HEK293 (cell line): ENCODE measurements around the gene FMNL3.

Source experiments
- GLI4 ChIP-seq: fragments of 450-650 bp; formaldehyde crosslinking; IDR thresholded peaks from 2 replicates; pipeline ENCODE4 v1.5.1; 2016; ENCODE audit warnings: missing biosample characterization, missing genetic modification characterization
- GLIS2 ChIP-seq: fragments of 450-650 bp; formaldehyde crosslinking; IDR thresholded peaks from 2 replicates; pipeline ENCODE4 v1.5.1; 2016; ENCODE audit warnings: missing biosample characterization, missing genetic modification characterization
- KLF17 ChIP-seq: fragments of 450-650 bp; formaldehyde crosslinking; IDR thresholded peaks from 2 replicates; pipeline ENCODE4 v1.5.1; 2016; ENCODE audit warnings: missing biosample characterization, missing genetic modification characterization
- KLF7 ChIP-seq: fragments of 450-650 bp; formaldehyde crosslinking; IDR thresholded peaks from 2 replicates; pipeline ENCODE4 v1.5.1; 2016; ENCODE audit warnings: missing biosample characterization, missing genetic modification characterization, borderline replicate concordance
- KLF9 ChIP-seq: fragments of 450-650 bp; formaldehyde crosslinking; IDR thresholded peaks from 2 replicates; pipeline ENCODE4 v1.5.1; 2016; ENCODE audit warnings: missing biosample characterization, missing genetic modification characterization, low read depth
- OSR2 ChIP-seq: fragments of 450-650 bp; formaldehyde crosslinking; IDR thresholded peaks from 2 replicates; pipeline ENCODE4 v1.5.1; 2016; ENCODE audit warnings: missing biosample characterization, missing genetic modification characterization
- PATZ1 ChIP-seq: fragments of 450-650 bp; formaldehyde crosslinking; IDR thresholded peaks from 2 replicates; pipeline ENCODE4 v1.5.1; 2016; ENCODE audit warnings: missing biosample characterization, missing genetic modification characterization
- TCF7L2 ChIP-seq: IDR thresholded peaks from 2 replicates; pipeline ENCODE4 v1.6.1; 2011; ENCODE audit warnings: low read depth, mild to moderate bottlenecking, inconsistent platforms, low read length, moderate library complexity, borderline replicate concordance
- ZFHX2 ChIP-seq: fragments of 450-650 bp; formaldehyde crosslinking; conservative IDR thresholded peaks from 2 replicates; pipeline ENCODE4 v1.5.1; 2016; ENCODE audit warnings: missing biosample characterization, missing genetic modification characterization
- ZNF132 ChIP-seq: fragments of 450-650 bp; formaldehyde crosslinking; IDR thresholded peaks from 2 replicates; pipeline ENCODE4 v1.5.1; 2017; ENCODE audit warnings: missing biosample characterization, missing genetic modification characterization, borderline replicate concordance
- ZNF133 ChIP-seq: fragments of 450-650 bp; formaldehyde crosslinking; IDR thresholded peaks from 2 replicates; pipeline ENCODE4 v1.5.1; 2016; ENCODE audit warnings: missing biosample characterization, missing genetic modification characterization
- ZNF138 ChIP-seq: fragments of 450-650 bp; formaldehyde crosslinking; IDR thresholded peaks from 2 replicates; pipeline ENCODE4 v1.5.1; 2016; ENCODE audit warnings: missing biosample characterization, missing genetic modification characterization, borderline replicate concordance
- ZNF155 ChIP-seq: fragments of 450-650 bp; formaldehyde crosslinking; IDR thresholded peaks from 2 replicates; pipeline ENCODE4 v1.5.1; 2016; ENCODE audit warnings: missing biosample characterization, missing genetic modification characterization
- ZNF174 ChIP-seq: fragments of 450-650 bp; formaldehyde crosslinking; IDR thresholded peaks from 2 replicates; pipeline ENCODE4 v1.5.0; 2017; ENCODE audit warnings: missing biosample characterization, mild to moderate bottlenecking, missing genetic modification characterization
- ZNF223 ChIP-seq: fragments of 450-650 bp; formaldehyde crosslinking; IDR thresholded peaks from 2 replicates; pipeline ENCODE4 v1.5.1; 2016; ENCODE audit warnings: missing biosample characterization, missing genetic modification characterization
- ZNF266 ChIP-seq: fragments of 450-650 bp; formaldehyde crosslinking; IDR thresholded peaks from 2 replicates; pipeline ENCODE4 v1.5.1; 2016; ENCODE audit warnings: missing biosample characterization, missing genetic modification characterization, low read depth
- ZNF350 ChIP-seq: fragments of 450-650 bp; formaldehyde crosslinking; IDR thresholded peaks from 2 replicates; pipeline ENCODE4 v1.5.0; 2017; ENCODE audit warnings: missing biosample characterization, mild to moderate bottlenecking, missing genetic modification characterization
- ZNF37A ChIP-seq: fragments of 450-650 bp; IDR thresholded peaks from 2 replicates; pipeline ENCODE4 v1.5.1; 2018; ENCODE audit warnings: missing biosample characterization, missing genetic modification characterization
- ZNF416 ChIP-seq: fragments of 450-650 bp; formaldehyde crosslinking; IDR thresholded peaks from 2 replicates; pipeline ENCODE4 v1.5.1; 2016; ENCODE audit warnings: missing biosample characterization, missing genetic modification characterization
- ZNF426 ChIP-seq: fragments of 450-650 bp; formaldehyde crosslinking; IDR thresholded peaks from 2 replicates; pipeline ENCODE4 v1.5.1; 2017; ENCODE audit warnings: missing biosample characterization, missing genetic modification characterization, mild to moderate bottlenecking, inconsistent platforms, moderate library complexity
- ZNF514 ChIP-seq: fragments of 450-650 bp; formaldehyde crosslinking; IDR thresholded peaks from 2 replicates; pipeline ENCODE4 v1.5.1; 2016; ENCODE audit warnings: missing biosample characterization, missing genetic modification characterization
- ZNF560 ChIP-seq: fragments of 450-650 bp; formaldehyde crosslinking; IDR thresholded peaks from 2 replicates; pipeline ENCODE4 v1.5.1; 2017; ENCODE audit warnings: missing biosample characterization, missing genetic modification characterization, borderline replicate concordance
- ZNF664 ChIP-seq: fragments of 450-650 bp; formaldehyde crosslinking; IDR thresholded peaks from 2 replicates; pipeline ENCODE4 v1.5.1; 2016; ENCODE audit warnings: missing biosample characterization, missing genetic modification characterization
- ZNF76 ChIP-seq: fragments of 450-650 bp; formaldehyde crosslinking; IDR thresholded peaks from 2 replicates; pipeline ENCODE4; 2016; ENCODE audit warnings: low read depth, missing biosample characterization, missing genetic modification characterization, borderline replicate concordance
- ZNF791 ChIP-seq: fragments of 450-650 bp; formaldehyde crosslinking; IDR thresholded peaks from 2 replicates; pipeline ENCODE4 v1.5.1; 2016; ENCODE audit warnings: missing biosample characterization, missing genetic modification characterization
- TF ChIP-seq, protein P1 (sequence below): fragments of 450-650 bp; formaldehyde crosslinking; IDR thresholded peaks from 2 replicates; pipeline ENCODE4 v1.5.1; 2017; ENCODE audit warnings: missing biosample characterization, missing genetic modification characterization
- TF ChIP-seq, protein P2 (sequence below): fragments of 450-650 bp; formaldehyde crosslinking; IDR thresholded peaks from 2 replicates; pipeline ENCODE4 v1.5.1; 2016; ENCODE audit warnings: missing biosample characterization, missing genetic modification characterization, borderline replicate concordance
- TF ChIP-seq, protein P3 (sequence below): fragments of 450-650 bp; formaldehyde crosslinking; IDR thresholded peaks from 2 replicates; pipeline ENCODE4 v1.5.0; 2017; ENCODE audit warnings: missing biosample characterization, missing genetic modification characterization, borderline replicate concordance
- TF ChIP-seq, protein P4 (sequence below): fragments of 450-650 bp; formaldehyde crosslinking; IDR thresholded peaks from 2 replicates; pipeline ENCODE4 v1.5.1; 2016; ENCODE audit warnings: missing biosample characterization, missing genetic modification characterization

FMNL3 gene

GRCh38 chr12:49741882-49742620 is 34.8 kb upstream of the FMNL3 start (continued):
- TF ChIP-seq ZNF350 (tag by site-specific recombination) (no peak), ZNF791 (no peak), ZNF514 (no peak), PATZ1 (tag by site-specific recombination) (peak; percentile 90), ZNF223 (tag by site-specific recombination) (no peak), KLF17 (tag by site-specific recombination) (0 out of 2 replicates have a peak, but pooled peaks have one; percentile 37), ZNF416 (tag by site-specific recombination) (no peak), ZNF664 (tag by site-specific recombination) (no peak), OSR2 (tag by site-specific recombination) (no peak), KLF7 (no peak), ZNF133 (tag by site-specific recombination) (no peak), ZNF76 (tag by site-specific recombination) (no peak), ZNF155 (tag by site-specific recombination) (no peak), KLF9 (tag by site-specific recombination) (0 out of 2 replicates have a peak, but pooled peaks have one; percentile 34), GLI4 (peak; percentile 38; the same call in 1 of the 2 replicates), ZNF132 (no peak), ZNF266 (no peak), ZNF138 (tag by site-specific recombination) (no peak), ZNF560 (tag by site-specific recombination) (no peak), ZNF426 (tag by site-specific recombination) (no peak), TCF7L2 (no peak), GLIS2 (peak; percentile 79), ZNF174 (tag by site-specific recombination) (no peak), ZFHX2 (peak; percentile 80), ZNF37A (tag by site-specific recombination) (no peak)
- TF ChIP-seq, protein P1, sequence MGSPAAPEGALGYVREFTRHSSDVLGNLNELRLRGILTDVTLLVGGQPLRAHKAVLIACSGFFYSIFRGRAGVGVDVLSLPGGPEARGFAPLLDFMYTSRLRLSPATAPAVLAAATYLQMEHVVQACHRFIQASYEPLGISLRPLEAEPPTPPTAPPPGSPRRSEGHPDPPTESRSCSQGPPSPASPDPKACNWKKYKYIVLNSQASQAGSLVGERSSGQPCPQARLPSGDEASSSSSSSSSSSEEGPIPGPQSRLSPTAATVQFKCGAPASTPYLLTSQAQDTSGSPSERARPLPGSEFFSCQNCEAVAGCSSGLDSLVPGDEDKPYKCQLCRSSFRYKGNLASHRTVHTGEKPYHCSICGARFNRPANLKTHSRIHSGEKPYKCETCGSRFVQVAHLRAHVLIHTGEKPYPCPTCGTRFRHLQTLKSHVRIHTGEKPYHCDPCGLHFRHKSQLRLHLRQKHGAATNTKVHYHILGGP, result no peak
- TF ChIP-seq, protein P2, sequence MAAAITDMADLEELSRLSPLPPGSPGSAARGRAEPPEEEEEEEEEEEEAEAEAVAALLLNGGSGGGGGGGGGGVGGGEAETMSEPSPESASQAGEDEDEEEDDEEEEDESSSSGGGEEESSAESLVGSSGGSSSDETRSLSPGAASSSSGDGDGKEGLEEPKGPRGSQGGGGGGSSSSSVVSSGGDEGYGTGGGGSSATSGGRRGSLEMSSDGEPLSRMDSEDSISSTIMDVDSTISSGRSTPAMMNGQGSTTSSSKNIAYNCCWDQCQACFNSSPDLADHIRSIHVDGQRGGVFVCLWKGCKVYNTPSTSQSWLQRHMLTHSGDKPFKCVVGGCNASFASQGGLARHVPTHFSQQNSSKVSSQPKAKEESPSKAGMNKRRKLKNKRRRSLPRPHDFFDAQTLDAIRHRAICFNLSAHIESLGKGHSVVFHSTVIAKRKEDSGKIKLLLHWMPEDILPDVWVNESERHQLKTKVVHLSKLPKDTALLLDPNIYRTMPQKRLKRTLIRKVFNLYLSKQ (tag by site-specific recombination), result no peak
- TF ChIP-seq, protein P3, sequence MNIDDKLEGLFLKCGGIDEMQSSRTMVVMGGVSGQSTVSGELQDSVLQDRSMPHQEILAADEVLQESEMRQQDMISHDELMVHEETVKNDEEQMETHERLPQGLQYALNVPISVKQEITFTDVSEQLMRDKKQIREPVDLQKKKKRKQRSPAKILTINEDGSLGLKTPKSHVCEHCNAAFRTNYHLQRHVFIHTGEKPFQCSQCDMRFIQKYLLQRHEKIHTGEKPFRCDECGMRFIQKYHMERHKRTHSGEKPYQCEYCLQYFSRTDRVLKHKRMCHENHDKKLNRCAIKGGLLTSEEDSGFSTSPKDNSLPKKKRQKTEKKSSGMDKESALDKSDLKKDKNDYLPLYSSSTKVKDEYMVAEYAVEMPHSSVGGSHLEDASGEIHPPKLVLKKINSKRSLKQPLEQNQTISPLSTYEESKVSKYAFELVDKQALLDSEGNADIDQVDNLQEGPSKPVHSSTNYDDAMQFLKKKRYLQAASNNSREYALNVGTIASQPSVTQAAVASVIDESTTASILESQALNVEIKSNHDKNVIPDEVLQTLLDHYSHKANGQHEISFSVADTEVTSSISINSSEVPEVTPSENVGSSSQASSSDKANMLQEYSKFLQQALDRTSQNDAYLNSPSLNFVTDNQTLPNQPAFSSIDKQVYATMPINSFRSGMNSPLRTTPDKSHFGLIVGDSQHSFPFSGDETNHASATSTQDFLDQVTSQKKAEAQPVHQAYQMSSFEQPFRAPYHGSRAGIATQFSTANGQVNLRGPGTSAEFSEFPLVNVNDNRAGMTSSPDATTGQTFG (tag by site-specific recombination), result no peak
- TF ChIP-seq, protein P4, sequence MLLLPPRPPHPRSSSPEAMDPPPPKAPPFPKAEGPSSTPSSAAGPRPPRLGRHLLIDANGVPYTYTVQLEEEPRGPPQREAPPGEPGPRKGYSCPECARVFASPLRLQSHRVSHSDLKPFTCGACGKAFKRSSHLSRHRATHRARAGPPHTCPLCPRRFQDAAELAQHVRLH, result no peak
